ENCODE results near the gene TMEM273.

The TMEM273 gene

DNA sequence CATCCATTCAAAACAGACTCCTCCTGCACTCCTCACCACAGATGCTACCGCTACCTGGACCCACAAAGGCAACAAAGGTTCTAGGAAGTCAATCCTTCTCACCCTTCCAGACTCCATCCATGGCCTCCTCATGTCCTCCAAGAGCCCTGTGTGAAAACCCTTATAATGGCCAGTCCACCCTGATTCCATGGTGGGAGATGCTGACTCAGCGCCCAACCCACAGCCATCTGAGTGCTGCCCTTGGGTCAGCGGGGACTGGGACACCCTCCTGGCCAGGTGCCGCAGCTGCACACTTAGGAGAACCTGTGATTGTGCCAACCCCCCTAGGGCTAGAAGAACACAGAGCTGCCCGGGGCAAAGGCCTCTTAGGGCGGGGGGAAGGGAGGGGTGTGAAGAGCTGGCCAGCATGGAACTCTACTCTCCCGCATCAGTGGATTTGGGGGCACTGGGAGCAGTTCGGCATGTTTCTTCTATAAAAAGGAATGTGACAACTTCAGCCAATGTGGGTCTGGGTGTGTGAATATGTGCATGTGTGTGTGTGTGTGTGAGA, 25.4 kb downstream of the TMEM273 start:
- DNase-seq (ENCODE audit: low read depth): no peak

DNA sequence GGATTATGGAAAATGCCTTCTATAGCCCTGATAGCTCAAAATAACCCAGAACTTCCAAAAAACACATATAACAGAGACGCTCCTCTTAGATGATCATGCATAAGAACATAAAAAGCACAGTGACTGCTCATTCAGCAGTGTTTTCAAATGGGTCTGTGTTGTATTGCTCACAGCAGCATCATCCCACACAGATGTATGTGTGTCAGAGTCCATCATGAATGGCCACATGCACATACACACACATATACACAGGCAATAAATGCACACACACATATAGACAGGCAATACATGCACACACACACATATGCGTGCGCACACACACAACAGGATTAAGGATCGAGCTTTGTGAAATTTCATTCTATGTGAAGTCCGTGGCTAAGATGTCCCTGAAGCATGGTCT, 26.1 kb downstream of the TMEM273 start:
- no peak for DNase-seq (ENCODE audit: low read depth)

DNA sequence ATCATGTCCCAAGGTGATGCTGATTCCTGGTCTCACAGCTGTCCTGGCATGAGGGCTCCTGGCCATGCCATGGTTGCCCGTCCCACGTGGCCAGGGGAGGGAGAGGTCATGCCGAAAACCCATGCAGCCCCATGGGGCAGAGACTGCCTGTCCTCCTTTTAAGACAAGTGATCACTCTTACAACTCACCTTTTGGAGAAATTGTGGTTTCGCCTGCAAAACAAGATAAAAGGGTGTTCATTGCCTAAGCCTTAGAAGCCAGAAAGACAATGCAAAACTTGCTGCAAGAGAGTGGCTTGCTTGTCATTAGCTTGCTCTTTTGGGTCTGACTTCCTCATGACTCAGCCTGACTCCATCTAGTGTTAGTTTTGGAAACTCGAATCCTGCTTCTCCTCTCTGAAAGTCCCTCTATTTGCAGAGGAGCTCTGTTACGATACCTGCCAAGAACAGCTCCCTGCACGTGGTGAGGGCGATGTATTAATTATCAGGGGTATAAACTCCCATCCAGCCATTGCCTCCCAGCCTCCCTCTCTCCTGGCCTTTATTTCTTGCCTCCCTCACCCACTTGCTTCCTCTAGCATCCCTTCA, 26.7 kb downstream of the TMEM273 start:
- DNase-seq (ENCODE audit: low read depth): no peak

DNA sequence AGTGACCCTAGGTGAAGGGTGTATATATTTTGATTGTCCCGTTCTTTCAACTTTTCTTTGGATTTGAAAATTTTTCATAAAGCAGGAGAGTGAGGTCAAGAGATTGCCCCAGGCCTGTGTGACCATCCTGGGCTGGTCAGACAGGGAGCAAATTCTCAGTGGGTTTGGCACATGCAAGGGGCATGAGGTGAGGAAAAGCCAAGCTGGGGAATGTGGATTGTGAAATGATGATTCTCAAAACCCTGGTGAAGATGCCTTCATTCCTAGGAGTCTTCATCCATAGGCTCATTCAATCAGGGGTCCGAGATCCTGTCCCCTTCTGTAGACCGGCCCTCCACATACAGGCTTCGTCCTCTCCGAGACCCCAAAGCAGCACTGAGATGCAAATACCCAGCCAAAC, 27.4 kb downstream of the TMEM273 start:
- DNase-seq (ENCODE audit: low read depth): no peak

DNA sequence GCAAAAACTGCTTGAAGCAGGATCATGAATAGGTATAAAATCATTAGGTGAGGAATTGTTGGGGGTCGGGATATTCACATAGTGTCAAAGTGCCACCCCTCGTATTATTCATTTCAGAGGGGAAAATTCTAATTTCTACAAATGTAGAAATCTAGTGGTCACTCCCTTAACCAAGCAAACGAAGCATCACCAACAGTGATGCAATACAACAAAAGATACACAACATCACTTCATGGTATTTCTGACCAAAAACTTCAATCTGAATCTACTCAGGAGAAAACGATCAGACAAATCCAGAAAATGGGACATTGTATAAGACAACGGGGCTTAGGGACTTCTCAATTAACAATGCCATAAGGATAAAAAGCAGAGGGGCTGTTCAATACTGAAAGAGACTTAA, 28.1 kb downstream of the TMEM273 start:
- no peak for DNase-seq (ENCODE audit: low read depth)

DNA sequence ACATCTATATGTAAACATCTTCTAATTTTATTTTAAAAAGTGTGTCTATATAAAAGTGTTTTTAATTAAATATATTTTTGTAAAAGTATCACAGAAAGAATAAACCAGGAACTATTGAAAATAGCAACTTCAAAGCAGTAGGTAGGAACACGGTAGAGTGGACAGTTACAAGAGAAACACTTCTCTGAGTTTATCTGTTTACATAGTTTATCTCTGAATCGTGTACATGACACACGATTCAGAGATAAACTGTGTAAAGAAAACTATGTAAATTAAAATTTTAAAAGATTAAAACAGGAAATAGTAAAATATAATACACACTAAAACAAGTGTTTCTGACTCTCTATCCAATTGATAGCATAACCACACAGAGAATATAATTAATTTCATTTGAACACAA, 29.3 kb downstream of the TMEM273 start:
- no peak for DNase-seq (ENCODE audit: low read depth)

DNA sequence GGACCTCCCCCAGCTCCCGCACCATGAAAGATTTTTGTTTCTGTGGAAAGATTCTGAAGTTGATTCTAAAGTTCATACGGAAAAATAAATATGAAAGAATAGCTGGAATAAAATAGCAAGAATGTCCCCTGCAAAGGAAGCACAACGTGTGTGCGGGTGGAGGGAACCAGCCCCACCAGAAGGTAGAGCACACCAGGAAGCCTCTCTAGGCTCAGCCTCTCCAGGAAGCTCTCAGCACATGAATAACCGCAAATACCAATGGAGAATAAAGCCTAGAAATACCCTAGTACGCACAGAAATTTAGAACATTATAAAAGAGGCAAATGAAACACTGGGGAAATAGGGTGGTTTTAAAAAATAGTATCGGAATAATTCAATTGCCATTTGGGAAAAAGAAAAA, 29.8 kb downstream of the TMEM273 start:
- DNase-seq (ENCODE audit: low read depth): no peak

DNA sequence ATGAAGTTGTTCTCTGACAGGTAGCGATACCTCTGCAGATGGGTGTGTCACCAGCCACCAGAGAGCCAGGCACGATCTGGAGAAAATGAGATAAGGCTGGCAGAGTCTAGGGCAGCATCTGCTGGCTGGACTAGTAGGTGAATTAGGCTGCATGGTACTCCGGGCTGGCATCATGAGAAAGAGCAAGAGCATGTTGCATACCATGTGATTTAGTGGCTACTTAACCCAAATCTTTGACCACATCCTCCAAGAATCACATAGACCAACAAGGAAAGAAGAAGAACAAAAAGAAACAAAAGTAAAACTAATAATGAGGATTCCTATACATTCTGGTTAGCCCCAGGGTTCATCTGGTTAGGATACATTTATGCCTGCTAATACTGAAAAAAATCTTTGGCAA, 31.0 kb downstream of the TMEM273 start:
- DNase-seq (ENCODE audit: low read depth): no peak

DNA sequence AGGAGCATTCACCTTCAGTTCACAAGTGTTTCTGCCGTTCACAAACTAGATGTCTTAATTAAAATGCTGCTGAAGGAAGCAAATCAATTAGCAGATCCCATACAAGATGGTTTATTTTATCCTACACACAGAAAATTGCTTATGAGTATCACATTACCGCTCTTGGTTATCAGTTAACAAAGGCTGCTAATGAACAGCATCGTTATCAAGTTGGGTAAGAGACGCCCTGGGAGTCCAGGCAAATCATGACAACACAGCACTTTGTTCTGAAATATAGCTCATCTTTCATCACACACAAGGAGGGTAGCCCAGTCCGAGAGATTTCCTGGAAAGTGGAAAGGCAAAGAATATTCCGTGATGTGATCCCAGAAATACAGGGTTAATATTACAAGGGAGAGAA, 33.5 kb downstream of the TMEM273 start:
- DNase-seq (ENCODE audit: low read depth): no peak

DNA sequence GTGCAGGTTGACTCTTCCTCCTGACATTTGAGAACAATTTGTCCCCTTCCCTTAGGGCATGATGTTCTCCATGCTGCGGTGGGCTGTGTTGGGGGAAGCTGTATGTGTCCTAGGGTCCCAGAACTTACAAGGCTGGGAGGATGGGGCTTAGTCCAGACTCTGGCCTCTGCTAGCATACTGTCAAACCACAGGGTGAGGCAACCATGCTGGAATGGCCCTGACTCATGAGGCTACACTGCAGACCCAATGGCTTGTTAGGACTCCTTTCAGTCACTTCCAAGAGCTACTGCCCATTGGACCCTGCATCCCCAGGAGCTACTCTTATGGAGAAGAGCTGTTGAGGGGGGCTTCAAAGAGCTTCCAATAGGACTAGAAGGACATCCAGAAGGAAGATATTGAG, 34.2 kb downstream of the TMEM273 start:
- no peak for DNase-seq (ENCODE audit: low read depth)

DNA sequence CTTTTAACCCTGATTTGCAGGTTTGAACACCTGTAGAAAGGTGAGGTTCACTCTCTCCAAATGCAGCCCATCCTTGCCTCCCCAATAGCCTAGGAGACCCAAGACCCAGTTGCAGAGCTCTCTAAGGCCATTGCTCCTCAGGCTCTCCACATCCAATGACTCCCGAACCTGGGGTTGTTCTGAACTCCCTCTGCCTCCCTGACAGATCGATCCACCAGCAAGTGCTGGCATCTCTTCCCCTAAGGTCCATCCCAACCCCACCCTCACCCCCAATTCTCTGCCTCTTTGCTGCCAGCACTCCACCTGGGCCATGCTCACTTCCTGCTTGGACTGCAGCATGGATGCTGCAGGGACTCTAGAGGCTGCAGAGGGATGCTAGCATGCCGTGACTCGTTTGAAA, 35.1 kb downstream of the TMEM273 start:
- DNase-seq (ENCODE audit: low read depth): no peak

DNA sequence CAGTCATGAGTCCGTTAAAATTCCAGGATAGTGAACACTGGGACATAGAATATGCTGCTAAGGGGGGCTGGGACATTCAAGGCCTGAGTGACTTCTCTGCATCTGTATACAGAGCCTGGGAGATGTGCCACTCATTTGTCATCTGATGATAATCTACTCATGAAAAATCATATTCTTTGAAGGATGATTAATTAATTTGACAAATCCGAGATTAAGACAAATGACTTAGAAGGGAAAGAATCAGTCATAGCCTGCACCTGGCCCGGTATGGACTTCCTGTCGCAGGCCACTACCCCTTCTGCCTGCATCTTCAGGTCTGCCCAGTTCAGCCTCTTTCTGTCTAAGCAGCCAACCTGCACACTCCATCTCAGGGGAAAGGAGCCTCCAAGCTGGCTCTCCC, 35.5 kb downstream of the TMEM273 start:
- DNase-seq (ENCODE audit: low read depth): no peak

DNA sequence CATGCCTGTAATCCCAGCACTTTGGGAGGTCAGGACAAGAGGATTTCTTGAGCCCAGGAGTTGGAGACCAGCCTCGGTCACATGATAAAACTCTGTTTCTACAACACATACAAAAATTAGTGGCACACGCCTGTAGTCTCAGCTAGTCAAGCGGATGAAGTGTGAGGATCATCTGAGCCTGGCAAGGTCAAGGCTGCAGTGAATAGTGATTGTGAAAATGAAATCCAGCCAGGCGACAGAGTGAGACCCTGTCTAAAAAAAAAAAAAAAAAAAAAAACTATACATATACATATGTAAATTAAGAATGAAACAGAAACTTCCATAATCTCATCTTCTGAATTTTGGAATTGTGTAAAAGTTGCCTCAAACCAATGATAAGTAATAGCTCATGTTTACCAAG, 36.2 kb downstream of the TMEM273 start:
- no peak for DNase-seq (ENCODE audit: low read depth)

DNA sequence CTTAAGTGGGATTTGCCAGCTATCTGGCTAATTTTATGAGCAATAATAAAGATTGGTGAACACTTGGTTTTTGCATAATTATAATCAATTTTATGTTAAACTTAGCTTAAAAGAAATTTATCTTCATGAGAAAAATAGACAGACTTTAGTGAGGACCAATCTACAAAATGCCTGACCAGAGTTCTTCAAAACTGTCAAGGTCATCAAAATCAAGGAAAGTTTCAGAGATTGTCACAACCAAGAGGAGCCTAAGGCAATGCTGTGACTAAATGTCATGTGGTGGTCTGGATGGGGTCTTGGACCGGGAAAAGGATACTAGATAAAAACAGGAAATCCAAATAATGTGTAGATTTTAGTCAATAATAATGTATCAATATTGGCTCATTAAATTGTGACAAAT, 36.7 kb downstream of the TMEM273 start:
- no peak for DNase-seq (ENCODE audit: low read depth)

DNA sequence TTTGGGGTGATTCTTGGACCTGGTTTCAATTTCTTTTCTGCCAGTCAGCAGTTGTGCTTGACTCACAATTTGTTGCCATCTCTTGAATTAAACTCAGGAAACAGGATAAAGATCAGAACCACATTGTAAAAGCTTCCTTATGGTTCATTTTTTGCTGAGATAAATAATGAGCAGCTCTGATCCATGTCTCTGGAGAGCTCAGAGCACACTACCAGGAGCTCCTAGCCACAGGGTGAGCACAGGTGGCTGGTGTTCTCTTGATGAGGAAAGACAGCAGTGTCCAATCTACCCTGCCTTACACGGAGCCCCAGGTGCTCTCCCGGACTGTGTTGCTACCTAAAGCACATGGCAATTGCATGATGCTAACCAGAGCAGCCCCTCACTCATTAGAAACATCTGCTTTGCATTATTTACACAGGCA, 37.2 kb downstream of the TMEM273 start:
- no peak for DNase-seq (ENCODE audit: low read depth)

DNA sequence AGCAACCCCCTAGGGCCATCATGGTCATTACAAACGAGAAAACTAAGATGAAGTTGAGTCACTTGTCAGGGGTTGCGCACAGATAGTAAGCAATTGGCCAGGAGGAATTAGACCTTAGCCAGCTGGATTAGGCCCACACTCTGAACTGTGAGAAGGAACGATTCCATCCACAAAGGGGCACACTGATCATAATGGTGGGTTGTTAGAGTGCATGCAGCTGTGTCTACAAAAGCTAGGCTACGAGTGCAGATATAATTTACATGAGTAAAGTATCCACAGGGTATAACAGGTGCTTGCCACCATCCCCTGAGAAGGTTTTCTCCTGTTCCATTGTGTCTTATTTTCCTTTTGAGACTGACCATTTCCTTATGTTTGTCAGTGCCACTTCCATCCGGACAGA, 37.8 kb downstream of the TMEM273 start:
- DNase-seq (ENCODE audit: low read depth): no peak

DNA sequence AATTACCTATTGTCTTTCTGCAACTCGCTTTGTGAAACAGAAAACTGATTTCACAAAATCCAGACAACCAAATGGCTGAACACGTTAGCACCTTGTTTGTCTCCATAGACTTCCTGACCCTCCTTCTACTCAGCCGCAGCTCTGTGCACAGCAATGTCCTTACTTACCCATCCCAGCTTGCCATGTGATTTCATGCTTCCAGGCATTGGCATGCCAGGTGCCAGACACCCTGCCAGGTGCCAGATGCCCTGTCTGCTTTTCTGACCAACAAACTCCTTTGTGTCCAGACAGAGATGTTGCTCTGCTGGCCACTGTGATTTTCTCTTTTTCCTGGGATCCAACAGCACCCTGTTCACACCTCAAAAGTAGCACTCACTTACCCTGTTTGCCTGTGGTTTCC, 38.3 kb downstream of the TMEM273 start:
- DNase-seq (ENCODE audit: low read depth): no peak

DNA sequence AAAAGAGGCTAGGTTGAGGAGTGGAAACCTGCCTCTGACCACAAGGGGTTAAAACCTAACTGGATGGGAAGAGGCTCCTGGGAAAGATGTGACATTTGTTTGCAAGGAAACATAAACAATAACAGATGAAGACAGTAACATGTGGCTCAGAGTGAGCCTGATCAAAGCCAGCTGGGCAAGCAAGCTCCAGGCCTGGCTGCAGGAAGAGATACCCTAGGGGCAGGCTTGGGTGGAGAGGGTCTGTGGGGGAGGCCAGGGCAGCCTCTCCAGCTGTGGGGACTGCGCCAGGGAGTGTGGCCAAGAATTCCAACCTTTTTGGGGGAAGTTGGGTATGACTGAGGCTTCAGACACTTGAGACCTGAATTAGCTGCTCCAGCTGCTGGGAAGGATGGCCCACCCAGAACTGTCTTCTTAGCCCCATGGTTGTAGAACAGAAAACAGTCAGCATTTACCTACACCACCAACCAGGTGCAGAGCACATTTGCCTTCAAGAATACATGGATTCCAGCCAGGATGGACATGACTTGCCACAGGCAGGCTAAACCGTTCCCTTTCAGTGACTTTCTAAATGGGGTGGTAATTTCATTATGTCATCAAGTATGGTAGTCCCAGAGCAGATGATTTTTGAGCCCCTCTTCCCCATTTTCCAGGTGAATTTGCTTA, 44.0 kb downstream of the TMEM273 start:
- DNase-seq (ENCODE audit: low read depth): no peak

DNA sequence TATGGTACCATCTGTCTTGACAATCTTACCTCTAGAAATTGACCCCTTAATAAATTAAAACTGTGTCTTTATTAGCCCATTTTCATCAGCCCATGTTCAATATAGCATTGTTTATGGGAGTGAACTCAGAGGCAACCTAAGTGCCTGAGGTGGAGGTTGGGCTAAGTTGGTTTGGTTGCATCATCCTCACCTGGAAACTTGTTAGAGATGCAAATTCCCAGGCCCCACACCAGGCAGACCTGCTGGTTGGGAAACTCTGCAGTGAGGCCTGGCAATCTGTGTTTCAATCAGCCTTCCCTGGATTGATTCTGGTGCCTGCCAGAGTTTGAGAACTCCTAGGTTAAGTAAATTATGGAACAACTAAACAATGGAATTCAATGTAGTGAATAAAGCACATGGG, 44.9 kb downstream of the TMEM273 start:
- no peak for DNase-seq (ENCODE audit: low read depth)

DNA sequence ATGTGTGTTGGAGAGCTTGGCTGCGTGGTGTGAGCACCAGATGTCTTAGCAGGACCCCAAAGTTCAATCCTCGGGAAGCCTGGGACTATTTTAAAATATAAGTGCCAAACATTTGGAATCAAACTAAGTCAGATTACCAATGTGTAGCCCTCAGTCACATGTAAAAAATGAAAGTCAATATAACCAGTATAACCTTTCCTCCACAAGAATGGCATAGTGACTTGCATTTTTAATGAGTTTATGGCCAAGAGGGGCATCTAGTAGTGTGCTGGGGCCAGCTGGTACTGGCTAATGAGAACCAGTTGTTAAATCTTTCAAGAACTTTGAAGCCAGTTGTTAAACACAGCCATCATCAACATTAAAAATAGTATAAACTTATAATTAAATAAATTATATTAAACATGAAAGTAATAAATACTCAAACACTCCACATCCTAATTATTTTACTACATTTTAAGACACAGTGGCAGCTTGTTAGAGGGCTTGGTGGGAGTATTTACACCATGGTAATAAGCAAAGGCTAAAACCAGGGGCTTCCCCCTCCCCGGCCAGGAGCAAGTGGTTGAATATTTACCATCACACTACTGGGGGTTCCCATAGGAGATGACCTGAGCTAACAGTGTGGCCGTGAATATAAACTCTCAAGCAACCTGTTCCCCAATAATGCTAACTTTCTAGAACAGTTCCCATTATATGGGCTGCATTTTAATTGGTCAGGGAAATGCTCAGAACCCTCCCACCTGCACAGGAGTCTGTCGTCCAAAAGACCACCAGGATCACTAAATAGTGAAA, 46.5 kb downstream of the TMEM273 start:
- DNase-seq (ENCODE audit: low read depth): no peak

DNA sequence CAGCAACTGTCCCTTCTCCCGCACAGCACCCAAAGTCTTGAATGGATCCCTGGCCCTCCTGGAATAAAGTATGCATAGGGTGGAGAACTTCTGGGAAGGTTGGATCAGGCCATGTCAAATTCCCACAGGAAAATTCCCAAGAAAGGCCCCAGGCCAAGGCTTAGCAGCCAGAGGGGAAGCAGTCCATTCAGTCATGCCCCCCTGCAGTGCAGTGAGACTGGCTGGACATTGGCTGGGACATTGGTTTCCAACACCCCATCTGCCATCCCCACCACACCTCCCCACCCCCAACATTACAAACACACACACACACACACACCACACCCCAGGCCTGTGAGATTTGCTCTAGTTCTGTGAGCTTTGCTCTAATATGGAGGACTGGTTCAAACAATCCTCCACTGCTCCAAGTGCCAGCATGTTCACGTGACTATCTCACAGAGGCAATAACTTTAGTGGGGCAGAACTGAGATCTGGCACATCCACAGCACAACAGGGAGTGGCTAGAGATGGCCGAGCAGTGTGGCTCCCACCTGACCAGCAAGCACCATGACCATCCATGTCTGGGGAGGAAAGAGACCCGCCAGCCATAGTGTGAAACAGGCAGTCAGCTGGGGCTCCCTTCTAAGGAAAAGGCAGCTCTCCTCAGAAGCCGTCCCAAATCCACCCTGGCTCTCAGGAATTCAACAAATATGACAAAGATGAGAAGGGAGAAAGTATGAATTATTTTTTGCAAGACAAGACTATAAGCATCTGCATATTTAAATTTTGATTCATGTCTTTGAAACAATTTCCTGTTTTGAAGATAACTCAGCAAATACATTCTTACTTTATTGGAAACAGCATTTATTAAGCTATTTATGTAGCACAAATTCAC, 47.6 kb downstream of the TMEM273 start:
- DNase-seq (ENCODE audit: low read depth): no peak

DNA sequence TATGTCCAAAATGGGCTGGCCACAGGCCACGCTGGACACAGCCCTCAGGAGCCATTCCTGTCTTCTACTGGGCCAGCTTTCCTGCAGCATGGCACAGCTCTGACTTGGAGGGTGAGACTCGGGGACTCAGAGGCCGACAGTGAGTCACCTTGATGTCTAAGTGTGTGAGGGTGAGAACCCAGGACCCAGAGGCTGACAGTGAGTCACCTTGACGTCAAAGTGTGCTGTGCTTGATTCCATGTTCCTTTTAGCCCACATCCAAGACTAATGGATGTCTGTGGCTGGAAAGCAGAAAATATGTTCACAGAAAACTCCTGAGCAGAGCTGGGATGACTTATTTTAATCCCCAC, 48.4 kb downstream of the TMEM273 start:
- DNase-seq (ENCODE audit: low read depth): peak; percentile 64

Data from HS-27A (cell line).